ENCODE results near the gene SMIM7. TPM values are rescaled to one million over a fixed set of nuclear protein-coding genes. Genes with fewer than 3 reads are reported as not detected.
"Not testable (repeated sequence)": the region's sequence is repeated elsewhere in the genome, so short reads cannot be mapped to it uniquely, and the experiment has no call there.

Gene SMIM7
- total RNA-seq, 2 experiments from 2014 or later = 44.3 to 47.4 TPM

DNA sequence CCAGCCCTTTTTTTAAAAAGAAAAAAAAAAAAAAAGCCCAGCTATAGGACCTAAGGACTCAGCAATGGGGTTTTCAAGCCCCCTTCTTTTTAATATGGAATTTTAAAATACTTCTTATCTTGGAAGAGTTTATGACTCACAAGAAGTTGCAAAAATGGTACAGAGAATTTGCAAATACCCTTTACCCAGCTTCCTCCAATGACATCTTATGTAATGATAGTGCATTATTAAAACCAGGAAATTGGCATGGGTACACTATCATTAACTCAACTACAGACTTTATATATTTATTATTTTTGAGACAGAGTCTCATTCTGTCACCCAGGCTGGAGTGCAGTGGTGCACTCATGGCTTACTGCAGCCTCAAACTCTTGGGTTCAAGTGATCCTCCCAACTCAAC lies 17.1 kb upstream of the SMIM7 start:
- POLR2A ChIA-PET = no interaction called here
- Mint-ChIP-seq H3K36me3 (ENCODE audit: low read depth) (no peaks in the 10 kb centered on the region), H3K4me3 (no peak overlapping the region), H3K4me1 (ENCODE audit: low read depth) (no peaks in the 10 kb centered on the region), H3K27ac (no peak overlapping the region), H3K9me3 (peaks cover 3% of the 10 kb centered on the region), H3K27me3 (peaks cover 3% of the 10 kb centered on the region)
- no peaks in the 10 kb centered on the region for H3K4me1 ChIP-seq (ENCODE audit: insufficient read depth, low read length)
- ATAC-seq (ENCODE audit: poor library complexity) (no peak), DNase-seq (no peak)
- H3K4me3 ChIP-seq (ENCODE audit: low read length) = no peak overlapping the region
- H3K27ac ChIP-seq (ENCODE audit: low read depth in 1 of 2, low read length in 2 of 2) = no peak overlapping the region
- TF ChIP-seq, protein P1, sequence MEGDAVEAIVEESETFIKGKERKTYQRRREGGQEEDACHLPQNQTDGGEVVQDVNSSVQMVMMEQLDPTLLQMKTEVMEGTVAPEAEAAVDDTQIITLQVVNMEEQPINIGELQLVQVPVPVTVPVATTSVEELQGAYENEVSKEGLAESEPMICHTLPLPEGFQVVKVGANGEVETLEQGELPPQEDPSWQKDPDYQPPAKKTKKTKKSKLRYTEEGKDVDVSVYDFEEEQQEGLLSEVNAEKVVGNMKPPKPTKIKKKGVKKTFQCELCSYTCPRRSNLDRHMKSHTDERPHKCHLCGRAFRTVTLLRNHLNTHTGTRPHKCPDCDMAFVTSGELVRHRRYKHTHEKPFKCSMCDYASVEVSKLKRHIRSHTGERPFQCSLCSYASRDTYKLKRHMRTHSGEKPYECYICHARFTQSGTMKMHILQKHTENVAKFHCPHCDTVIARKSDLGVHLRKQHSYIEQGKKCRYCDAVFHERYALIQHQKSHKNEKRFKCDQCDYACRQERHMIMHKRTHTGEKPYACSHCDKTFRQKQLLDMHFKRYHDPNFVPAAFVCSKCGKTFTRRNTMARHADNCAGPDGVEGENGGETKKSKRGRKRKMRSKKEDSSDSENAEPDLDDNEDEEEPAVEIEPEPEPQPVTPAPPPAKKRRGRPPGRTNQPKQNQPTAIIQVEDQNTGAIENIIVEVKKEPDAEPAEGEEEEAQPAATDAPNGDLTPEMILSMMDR (IDR thresholded peaks at IDR 0.05) = no peak
- CTCF ChIA-PET = no interaction called here
- intact Hi-C loops (cut with DNase I, micrococcal nuclease) = no loop called here
- H3K36me3 ChIP-seq (ENCODE audit: insufficient read depth, low read length) = no peaks in the 10 kb centered on the region
- H3K27me3 ChIP-seq (ENCODE audit: control insufficient read depth in 1 of 2, insufficient read depth in 2 of 2, low read length in 2 of 2) = no peaks in the 10 kb centered on the region
- peaks cover 8 to 12% of the 10 kb centered on the region in 2 experiments for H3K9me3 ChIP-seq (ENCODE audit: control insufficient read depth in 1 of 2, insufficient read depth in 1 of 2, low read length in 2 of 2)

DNA sequence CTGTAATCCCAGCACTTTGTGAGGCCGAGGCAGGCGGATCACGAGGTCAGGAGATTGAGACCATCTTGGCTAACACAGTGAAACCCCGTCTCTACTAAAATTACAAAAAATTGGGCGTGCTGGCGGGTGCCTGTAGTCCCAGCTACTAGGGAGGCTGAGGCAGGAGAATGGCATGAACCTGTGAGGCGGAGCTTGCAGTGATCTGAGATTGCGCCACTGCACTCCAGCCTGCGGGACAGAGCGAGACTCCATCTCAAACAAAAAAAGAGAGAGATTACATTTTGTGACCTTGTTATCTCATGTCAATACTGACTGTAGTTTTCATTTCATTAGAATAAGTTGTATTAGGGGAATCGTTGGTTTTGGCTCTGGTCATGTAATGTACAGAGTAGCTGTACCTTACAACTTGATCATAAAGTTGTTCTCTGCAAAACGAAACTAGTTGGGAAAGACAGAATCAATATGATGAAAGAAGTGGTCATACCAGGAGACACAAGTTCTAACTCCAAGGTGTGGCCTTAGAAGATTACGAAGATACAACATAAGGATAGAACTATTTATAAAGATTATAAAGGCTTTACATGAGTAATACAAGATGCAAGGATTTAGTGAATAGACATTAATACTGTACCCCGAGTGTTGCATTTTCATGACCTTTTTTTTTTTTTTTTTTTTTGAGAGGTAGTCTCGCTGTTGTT lies 16.3 kb upstream of the SMIM7 start:
- no peaks in the 10 kb centered on the region for H3K27me3 ChIP-seq (ENCODE audit: control insufficient read depth in 1 of 2, insufficient read depth in 2 of 2, low read length in 2 of 2)
- H3K27ac ChIP-seq (ENCODE audit: low read depth in 1 of 2, low read length in 2 of 2) = no peak overlapping the region
- TF ChIP-seq, protein P1 (IDR thresholded peaks at IDR 0.05) = no peak
- no peak overlapping the region for H3K4me3 ChIP-seq (ENCODE audit: low read length)
- Mint-ChIP-seq H3K4me3 (no peak overlapping the region), H3K4me1 (ENCODE audit: low read depth) (no peaks in the 10 kb centered on the region), H3K36me3 (ENCODE audit: low read depth) (no peaks in the 10 kb centered on the region), H3K27ac (no peak overlapping the region), H3K9me3 (no peaks in the 10 kb centered on the region), H3K27me3 (peaks cover 3% of the 10 kb centered on the region)
- POLR2A ChIA-PET = no interaction called here
- CTCF ChIA-PET = no interaction called here
- DNase-seq (no peak), ATAC-seq (ENCODE audit: poor library complexity) (no peak)
- H3K9me3 ChIP-seq (ENCODE audit: control insufficient read depth in 1 of 2, insufficient read depth in 1 of 2, low read length in 2 of 2) = peaks cover 6 to 8% of the 10 kb centered on the region in 2 experiments
- intact Hi-C loops (cut with DNase I, micrococcal nuclease) = no loop called here
- no peaks in the 10 kb centered on the region for H3K36me3 ChIP-seq (ENCODE audit: insufficient read depth, low read length)
- no peaks in the 10 kb centered on the region for H3K4me1 ChIP-seq (ENCODE audit: insufficient read depth, low read length)

DNA sequence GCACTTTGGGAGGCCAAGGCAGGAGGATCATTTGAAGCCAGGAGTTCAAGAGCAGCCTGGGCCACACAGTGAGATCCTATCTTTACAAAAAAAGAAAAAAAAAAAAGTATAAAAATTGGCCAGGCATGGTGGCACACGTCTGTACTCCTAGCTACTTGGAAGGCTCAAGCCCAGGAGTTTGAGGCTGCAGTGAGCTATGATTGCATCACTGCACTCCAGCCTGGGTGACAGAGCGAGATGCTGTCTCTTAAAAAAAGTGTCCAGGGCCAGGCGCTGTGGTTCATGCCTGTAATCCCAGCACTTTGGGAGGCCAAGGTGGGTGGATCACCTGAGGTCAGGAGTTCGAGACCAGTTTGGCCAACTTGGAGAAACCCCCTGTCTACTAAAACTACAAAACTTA lies 13.9 kb upstream of the SMIM7 start:
- H3K36me3 Mint-ChIP-seq (ENCODE audit: low read depth); H3K27me3 Mint-ChIP-seq; H3K9me3 Mint-ChIP-seq; intact Hi-C loops (cut with DNase I, micrococcal nuclease); ATAC-seq (ENCODE audit: poor library complexity); H3K27ac Mint-ChIP-seq; H3K27me3 ChIP-seq (ENCODE audit: control insufficient read depth in 1 of 2, insufficient read depth in 2 of 2, low read length in 2 of 2); DNase-seq; H3K4me3 Mint-ChIP-seq; H3K27ac ChIP-seq (ENCODE audit: low read depth in 1 of 2, low read length in 2 of 2); H3K4me1 Mint-ChIP-seq (ENCODE audit: low read depth); H3K4me3 ChIP-seq (ENCODE audit: low read length); POLR2A ChIA-PET; H3K4me1 ChIP-seq (ENCODE audit: insufficient read depth, low read length); CTCF ChIA-PET; H3K9me3 ChIP-seq (ENCODE audit: control insufficient read depth in 1 of 2, insufficient read depth in 1 of 2, low read length in 2 of 2); H3K36me3 ChIP-seq (ENCODE audit: insufficient read depth, low read length): not testable (repeated sequence)

- Histone ChIP-seq H3K9me3 (ENCODE audit: control insufficient read depth in 1 of 2, insufficient read depth in 1 of 2, low read length in 2 of 2) (no peaks in the 10 kb centered on the region), H3K36me3 (ENCODE audit: insufficient read depth, low read length) (no peaks in the 10 kb centered on the region)
Measured at GRCh38 chr19:16673231-16673630, 13.3 kb upstream of the SMIM7 start.

More at GRCh38 chr19:16673231-16673630, 13.3 kb upstream of the SMIM7 start:
- Mint-ChIP-seq H3K4me1 (ENCODE audit: low read depth) (no peaks in the 10 kb centered on the region), H3K36me3 (ENCODE audit: low read depth) (no peaks in the 10 kb centered on the region), H3K4me3 (no peak overlapping the region), H3K27ac (no peak overlapping the region), H3K9me3 (no peaks in the 10 kb centered on the region), H3K27me3 (peaks cover 3% of the 10 kb centered on the region)
- Histone ChIP-seq H3K27me3 (ENCODE audit: control insufficient read depth in 1 of 2, insufficient read depth in 2 of 2, low read length in 2 of 2) (no peaks in the 10 kb centered on the region), H3K4me3 (ENCODE audit: low read length) (no peak overlapping the region), H3K27ac (ENCODE audit: low read depth in 1 of 2, low read length in 2 of 2) (no peak overlapping the region), H3K4me1 (ENCODE audit: insufficient read depth, low read length) (no peaks in the 10 kb centered on the region)
- DNase-seq = no peak
- TF ChIP-seq, protein P1 (IDR thresholded peaks at IDR 0.05) = no peak
- POLR2A ChIA-PET = no interaction called here
- CTCF ChIA-PET = no interaction called here
- no peak for ATAC-seq (ENCODE audit: poor library complexity)
- intact Hi-C loops (cut with DNase I, micrococcal nuclease) = no loop called here
